OCI-LY7 (cell line): ENCODE results near the gene MOSPD2. TPM values are rescaled to one million over a fixed set of nuclear protein-coding genes. Genes with fewer than 3 reads are reported as not detected.

Experiments
- BruUV-seq: library from RNA; stranded (reverse); fragments of 400-500 nt; replicated peaks from 2 replicates; lab custom pipeline; 2021; lab: Mats Ljungman, UMichigan
- CTCF ChIA-PET: fragments of 300-600 bp; sonication (Branson Sonifier 250); formaldehyde crosslinking; loops from one replicate; lab custom pipeline; 2022; ENCODE audit warnings: antibody characterized with exemption; ENCODE audit not compliant: unreplicated experiment; lab: Charles Lee
- POLR2A ChIA-PET: fragments of 300-600 bp; sonication (Branson Sonifier 250); formaldehyde crosslinking; loops from one replicate; lab custom pipeline; 2022; ENCODE audit warnings: antibody characterized with exemption; lab: Charles Lee
- DNase-seq: peaks from one replicate; pipeline ENCODE4 v3.0.0-alpha.2; 2015; ENCODE audit warnings: low spot score
- H2AFZ ChIP-seq: fragments of 200-600 bp; sonication (generic), shearing (Covaris generic); 2 replicates; pipeline ENCODE4 v1.6.1; 2014; ENCODE audit warnings: mild to moderate bottlenecking, antibody characterized with exemption, low read length, moderate library complexity
- H3K27ac ChIP-seq: fragments of 200-600 bp; sonication (generic); 2 replicates; pipeline ENCODE4 v1.5.1; 2014; ENCODE audit warnings: mixed run types, low read depth, mild to moderate bottlenecking, moderate library complexity, low read length, inconsistent platforms; ENCODE audit not compliant: poor library complexity, severe bottlenecking
- H3K36me3 ChIP-seq: fragments of 200-600 bp; sonication (generic); 2 replicates; pipeline ENCODE4 v1.6.1; 2014; ENCODE audit warnings: mild to moderate bottlenecking, antibody characterized with exemption, low read length, moderate library complexity, mixed read lengths; ENCODE audit not compliant: insufficient read depth
- H3K4me1 ChIP-seq: fragments of 200-600 bp; sonication (generic); 2 replicates; pipeline ENCODE4 v1.5.1; 2014; ENCODE audit warnings: mild to moderate bottlenecking, low read length; ENCODE audit not compliant: insufficient read depth, poor library complexity, severe bottlenecking
- H3K4me2 ChIP-seq: fragments of 200-600 bp; sonication (generic); 2 replicates; pipeline ENCODE4 v1.6.1; 2014; ENCODE audit warnings: mild to moderate bottlenecking, low read length
- H3K4me3 ChIP-seq: fragments of 200-600 bp; sonication (generic); 2 replicates; pipeline ENCODE4 v1.5.1; 2014; ENCODE audit warnings: mild to moderate bottlenecking, low read depth, low read length; ENCODE audit not compliant: poor library complexity, severe bottlenecking
- H3K79me2 ChIP-seq: fragments of 200-600 bp; sonication (generic); 2 replicates; pipeline ENCODE4 v1.6.1; 2016; ENCODE audit warnings: low read depth, mild to moderate bottlenecking, low read length, moderate library complexity, mixed read lengths; ENCODE audit not compliant: insufficient read depth
- H3K9me2 ChIP-seq: fragments of 200-600 bp; sonication (generic); 2 replicates; pipeline ENCODE4 v1.6.1; 2016; ENCODE audit warnings: mild to moderate bottlenecking, low read length, mixed read lengths; ENCODE audit not compliant: insufficient read depth
- H3K9me3 ChIP-seq: fragments of 200-600 bp; sonication (generic); 2 replicates; pipeline ENCODE4 v1.6.1; 2014; ENCODE audit warnings: mild to moderate bottlenecking, mixed run types, low read length, mixed read lengths
- H4K20me1 ChIP-seq: fragments of 200-600 bp; sonication (generic); 2 replicates; pipeline ENCODE4 v1.6.1; 2014; ENCODE audit warnings: mild to moderate bottlenecking, antibody characterized with exemption, low read length, moderate library complexity, mixed read lengths; ENCODE audit not compliant: insufficient read depth
- EZH2phosphoT487 ChIP-seq: fragments of 200-600 bp; sonication (generic); IDR thresholded peaks from 2 replicates; pipeline ENCODE4 v1.6.1; 2018; ENCODE audit warnings: low read depth, borderline replicate concordance, mild to moderate bottlenecking, mixed run types, antibody characterized with exemption, low read length, moderate library complexity, mixed read lengths
- intact Hi-C: fragments of 100-400 bp; cut with micrococcal nuclease; formaldehyde crosslinking; loops from one replicate; pipeline ENCODE4 v1.10.0; 2022; ENCODE audit not compliant: unreplicated experiment
- total RNA-seq, 2 experiments: library from RNA; depleted of rRNA in 1 of 2; stranded (reverse); fragments of >200 nt in 1 of 2; shearing (Covaris generic) in 1 of 2; gene quantifications; 2 replicates each; pipeline ENCODE4 v1.2.3, GENCODE V29; 2014 to 2022
- TF ChIP-seq, protein P1 (sequence below): fragments of 200-600 bp; sonication (generic); conservative IDR thresholded peaks from 2 replicates; pipeline ENCODE4 v1.5.1; 2014; ENCODE audit warnings: mild to moderate bottlenecking, antibody characterized with exemption, low read length, moderate library complexity, mixed read lengths

The MOSPD2 gene
- total RNA-seq, 2 experiments from 2014 or later, result 8.0 to 11.3 TPM

DNA sequence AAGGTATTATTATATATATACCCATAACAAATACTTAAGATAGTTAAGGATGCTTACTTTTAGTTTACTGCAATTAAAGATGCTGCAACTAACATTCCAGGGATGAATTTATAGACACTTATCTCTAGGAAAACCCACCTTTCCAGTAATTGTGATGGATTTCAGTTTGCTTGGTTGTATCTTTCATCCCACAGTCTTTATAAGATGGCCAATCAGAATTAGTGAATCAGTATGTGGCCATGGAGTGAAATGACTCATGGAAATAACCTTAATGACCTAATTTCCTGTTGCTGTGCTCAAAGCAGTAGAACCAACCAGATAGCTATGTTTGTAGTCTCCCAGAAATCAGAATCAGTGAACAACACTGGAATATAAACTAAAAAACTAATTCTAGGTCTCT, 26.4 kb downstream of the MOSPD2 start:
- no TSS peak for BruUV-seq
- Histone ChIP-seq H3K79me2 (no peaks in the 10 kb centered on the region), H3K9me3 (no peaks in the 10 kb centered on the region), H3K4me2 (no peak overlapping the region), H2AFZ (no peak overlapping the region), H3K4me1 (no peaks in the 10 kb centered on the region), H3K27ac (no peak overlapping the region), H3K4me3 (no peak overlapping the region), H4K20me1 (no peaks in the 10 kb centered on the region), H3K36me3 (peaks cover 4% of the 10 kb centered on the region), H3K9me2 (no peaks in the 10 kb centered on the region)
- CTCF ChIA-PET, result no interaction called here
- TF ChIP-seq, protein P1, sequence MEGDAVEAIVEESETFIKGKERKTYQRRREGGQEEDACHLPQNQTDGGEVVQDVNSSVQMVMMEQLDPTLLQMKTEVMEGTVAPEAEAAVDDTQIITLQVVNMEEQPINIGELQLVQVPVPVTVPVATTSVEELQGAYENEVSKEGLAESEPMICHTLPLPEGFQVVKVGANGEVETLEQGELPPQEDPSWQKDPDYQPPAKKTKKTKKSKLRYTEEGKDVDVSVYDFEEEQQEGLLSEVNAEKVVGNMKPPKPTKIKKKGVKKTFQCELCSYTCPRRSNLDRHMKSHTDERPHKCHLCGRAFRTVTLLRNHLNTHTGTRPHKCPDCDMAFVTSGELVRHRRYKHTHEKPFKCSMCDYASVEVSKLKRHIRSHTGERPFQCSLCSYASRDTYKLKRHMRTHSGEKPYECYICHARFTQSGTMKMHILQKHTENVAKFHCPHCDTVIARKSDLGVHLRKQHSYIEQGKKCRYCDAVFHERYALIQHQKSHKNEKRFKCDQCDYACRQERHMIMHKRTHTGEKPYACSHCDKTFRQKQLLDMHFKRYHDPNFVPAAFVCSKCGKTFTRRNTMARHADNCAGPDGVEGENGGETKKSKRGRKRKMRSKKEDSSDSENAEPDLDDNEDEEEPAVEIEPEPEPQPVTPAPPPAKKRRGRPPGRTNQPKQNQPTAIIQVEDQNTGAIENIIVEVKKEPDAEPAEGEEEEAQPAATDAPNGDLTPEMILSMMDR, result no peak
- intact Hi-C loops, result no loop called here
- POLR2A ChIA-PET, result interaction anchor here (0.8 to 1.0 kb wide), 2 partner anchors 13 to 194 kb away, joined by 3 read pairs; no protein-coding TSS in a partner anchor
- no peak for DNase-seq

DNA sequence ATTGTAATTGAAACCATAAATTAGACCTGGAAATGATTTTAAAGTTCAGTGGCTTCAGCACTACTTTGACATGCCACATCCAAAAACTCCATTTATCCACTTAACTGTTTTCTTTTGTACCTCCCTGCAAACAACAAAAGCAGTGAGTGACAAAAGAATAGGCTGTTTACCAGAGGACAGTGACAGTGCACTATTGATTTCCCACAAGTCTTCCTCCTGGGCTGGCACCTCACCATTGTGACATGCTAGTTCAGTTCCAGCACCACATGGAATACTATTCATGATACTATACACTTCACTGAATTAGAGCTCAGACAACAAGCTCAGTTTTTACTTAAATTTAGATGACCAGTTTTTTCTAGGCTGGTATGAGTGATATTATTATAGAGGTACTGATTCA, 29.3 kb downstream of the MOSPD2 start:
- no peaks in the 10 kb centered on the region for H4K20me1 ChIP-seq
- no peaks in the 10 kb centered on the region for H3K9me2 ChIP-seq
- DNase-seq, result no peak
- POLR2A ChIA-PET, result no interaction called here
- peaks cover 9% of the 10 kb centered on the region for H3K36me3 ChIP-seq
- H3K9me3 ChIP-seq, result no peaks in the 10 kb centered on the region
- H2AFZ ChIP-seq, result no peak overlapping the region
- H3K27ac ChIP-seq, result no peak overlapping the region
- H3K4me2 ChIP-seq, result no peak overlapping the region
- no peaks in the 10 kb centered on the region for H3K4me1 ChIP-seq
- BruUV-seq, result no TSS peak
- H3K79me2 ChIP-seq, result no peaks in the 10 kb centered on the region
- TF ChIP-seq, protein P1, result no peak
- no peak for TF ChIP-seq EZH2phosphoT487
- no peak overlapping the region for H3K4me3 ChIP-seq
- CTCF ChIA-PET, result no interaction called here
- intact Hi-C loops, result no loop called here

DNA sequence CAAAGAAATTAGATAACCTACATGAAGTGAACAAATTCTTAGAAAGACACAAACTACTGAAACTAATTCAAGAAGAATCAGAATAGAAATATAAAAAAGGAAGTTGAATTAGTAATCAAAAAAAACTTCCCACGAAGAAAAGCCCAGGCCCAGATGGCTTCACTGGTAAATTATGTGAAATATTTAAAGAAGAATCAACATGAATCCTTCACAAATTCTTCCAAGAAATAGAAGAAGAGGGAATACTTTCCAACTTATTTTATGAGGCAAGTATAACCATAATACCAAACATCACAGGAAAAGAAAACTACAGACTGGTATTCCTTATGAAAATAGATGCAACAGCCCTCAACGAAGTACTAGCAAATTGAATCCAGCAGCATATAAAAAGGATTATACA, 30.7 kb downstream of the MOSPD2 start:
- Histone ChIP-seq H3K9me3 (no peaks in the 10 kb centered on the region), H3K4me3 (no peak overlapping the region), H3K9me2 (no peaks in the 10 kb centered on the region), H3K27ac (no peak overlapping the region), H3K4me1 (no peaks in the 10 kb centered on the region), H3K4me2 (no peak overlapping the region), H3K36me3 (peaks cover 9% of the 10 kb centered on the region), H2AFZ (no peak overlapping the region), H3K79me2 (no peaks in the 10 kb centered on the region), H4K20me1 (no peaks in the 10 kb centered on the region)
- no TSS peak for BruUV-seq
- intact Hi-C loops, result no loop called here
- CTCF ChIA-PET, result no interaction called here
- DNase-seq, result no peak
- TF ChIP-seq, protein P1, result no peak
- no peak for TF ChIP-seq EZH2phosphoT487
- POLR2A ChIA-PET, result no interaction called here
